Ovary (tissue), 10 donors: Measurements from ENCODE around the gene MAP4K4. TPM values are rescaled to one million over a fixed set of nuclear protein-coding genes. Genes with fewer than 3 reads are reported as not detected.

Experiments
- DNase-seq, 5 donors: peaks; one replicate each; pipeline ENCODE4 v3.0.0-alpha.2; 2019 to 2020
- H3K27ac ChIP-seq, 2 donors: fragments of 200-600 bp; one replicate each; pipeline versions ENCODE4 v1.5.1 to v1.8.0; 2019 to 2022
- H3K27me3 ChIP-seq: fragments of 200-600 bp; one replicate; pipeline ENCODE4 v1.8.0; 2022
- H3K36me3 ChIP-seq: fragments of 200-600 bp; sonication (generic); one replicate; pipeline ENCODE4 v1.5.1; 2019
- H3K4me1 ChIP-seq: one replicate; pipeline ENCODE4 v1.8.1; 2013; ENCODE audit warnings: mild to moderate bottlenecking, moderate library complexity; ENCODE audit not compliant: insufficient read depth
- H3K4me3 ChIP-seq: fragments of 200-600 bp; sonication (generic); one replicate; pipeline ENCODE4 v1.5.1; 2017
- H3K9me3 ChIP-seq, 2 donors: fragments of 200-600 bp in 1 of 2; sonication (generic) in 1 of 2; one replicate each; pipeline versions ENCODE4 v1.5.1 to v1.8.1; 2013 to 2019; ENCODE audit warnings: mild to moderate bottlenecking in 1 of 2, moderate library complexity in 1 of 2
- EP300 ChIP-seq: sonication (generic); formaldehyde crosslinking; IDR thresholded peaks from one replicate; pipeline ENCODE4 v1.6.1; 2017; ENCODE audit warnings: antibody characterized with exemption
- POLR2A ChIP-seq: fragments of 450-650 bp; IDR thresholded peaks from one replicate; pipeline ENCODE4 v1.6.1; 2017; ENCODE audit warnings: antibody characterized with exemption, mild to moderate bottlenecking, moderate library complexity
- WGBS, 3 donors: extraction: QIAGEN DNeasy Blood & Tissue Kit in 1 of 3; methylation state at CpG; one replicate each; pipeline versions ENCODE4 v1.1.5 to v1.1.7; 2013 to 2017; 5-methylcytosine and 5-hydroxymethylcytosine counted together
- intact Hi-C, 4 donors: fragments of 100-400 bp; cut with DNase I; formaldehyde crosslinking; loops; one replicate each; pipeline versions ENCODE4 v1.11.0 to v1.15.1; 2022 to 2023
- long read RNA-seq, 3 donors: library from polyadenylated mRNA in 2 of 3; unstranded in 2 of 3; transcript quantifications; one replicate each; pipeline ENCODE4 v2.0.0 and lab custom pipeline, GENCODE V29; 2021 to 2026
- polyA plus RNA-seq, 2 donors: library from polyadenylated mRNA; stranded (reverse); fragments of 200-250 nt in 1 of 2; fragments of 350-450 nt in 1 of 2; fragmentation: Illumina TruSeq in 1 of 2; extraction: RNeasy Lipid Tissue Mini Kit (QIAGEN cat#74804) in 1 of 2; gene quantifications; one replicate each; pipeline ENCODE4 v1.2.3, GENCODE V29; 2013 to 2014
- total RNA-seq, 7 donors: library from RNA; depleted of rRNA in 2 of 7; stranded (reverse); fragments of >200 nt in 2 of 7; fragmentation: NEBNext Ultra II Directional in 3 of 7; extraction: Animal tissue kit (Norgen Biotek cat#: 25700) in 3 of 7; gene quantifications; one replicate each; pipeline versions ENCODE4 v1.1.0 to v1.2.4, GENCODE V29; 2016 to 2023
- TF ChIP-seq, protein P1 (sequence below), 3 donors: fragments of 450-650 bp in 2 of 3; fragments of 200-600 bp in 1 of 3; IDR thresholded peaks; one replicate each; pipeline versions ENCODE4 v1.5.1 to v1.8.0; 2016 to 2022; ENCODE audit warnings: antibody characterized with exemption in 3 of 3, mild to moderate bottlenecking in 1 of 3
- donor health status: DM: no; HTN: no; CAD: no; lungs with moderate emphysema.
- donor health status: DM: no; HTN: no; CAD: no.
- donor health status: Bipolar disorder and iron deficiency.
- donor health status: DM: yes; HTN: yes; CAD: no.
- donor health status: DM: no; HTN: no; CAD: no.
- donor health status: DM: yes; HTN: yes; CAD: no.

Gene MAP4K4
- total RNA-seq, result 10 to 100 TPM; 38.4 to 60.9 (median 49.7) TPM
- 10 to 100 TPM; 23.9 to 55.5 TPM for polyA plus RNA-seq
- long read RNA-seq, donor 1, partial matches to known transcripts, result 3 of 21 reads
- long read RNA-seq, donor 1, other reads (novel, unspliced or antisense), result 18 of 21 reads
- long read RNA-seq, donor 2, partial matches to known transcripts, result 167 of 167 reads
- long read RNA-seq, donor 2, other reads (novel, unspliced or antisense), result 0 of 167 reads
- long read RNA-seq, donor 3, full-length matches to known transcripts, result 3 of 58 reads
- long read RNA-seq, donor 3, partial matches to known transcripts, result 6 of 58 reads
- long read RNA-seq, donor 3, other reads (novel, unspliced or antisense), result 49 of 58 reads

- intact Hi-C loops, result loop anchor here in 2 of 4 donors (5.0 to 10.0 kb wide), 2 partner anchors 137 to 280 kb away; no protein-coding TSS in a partner anchor
- peak; percentile 83 to 88 (median 86) for DNase-seq
- peak within 1 kb of the TSS; percentile 65 to 94 for H3K27ac ChIP-seq
- H3K36me3 ChIP-seq, result no peaks in the 10 kb centered on the region
- H3K9me3 ChIP-seq, result no peaks in the 10 kb centered on the region
- TF ChIP-seq EP300 (no peak), POLR2A (peak; percentile 46)
- TF ChIP-seq, protein P1, sequence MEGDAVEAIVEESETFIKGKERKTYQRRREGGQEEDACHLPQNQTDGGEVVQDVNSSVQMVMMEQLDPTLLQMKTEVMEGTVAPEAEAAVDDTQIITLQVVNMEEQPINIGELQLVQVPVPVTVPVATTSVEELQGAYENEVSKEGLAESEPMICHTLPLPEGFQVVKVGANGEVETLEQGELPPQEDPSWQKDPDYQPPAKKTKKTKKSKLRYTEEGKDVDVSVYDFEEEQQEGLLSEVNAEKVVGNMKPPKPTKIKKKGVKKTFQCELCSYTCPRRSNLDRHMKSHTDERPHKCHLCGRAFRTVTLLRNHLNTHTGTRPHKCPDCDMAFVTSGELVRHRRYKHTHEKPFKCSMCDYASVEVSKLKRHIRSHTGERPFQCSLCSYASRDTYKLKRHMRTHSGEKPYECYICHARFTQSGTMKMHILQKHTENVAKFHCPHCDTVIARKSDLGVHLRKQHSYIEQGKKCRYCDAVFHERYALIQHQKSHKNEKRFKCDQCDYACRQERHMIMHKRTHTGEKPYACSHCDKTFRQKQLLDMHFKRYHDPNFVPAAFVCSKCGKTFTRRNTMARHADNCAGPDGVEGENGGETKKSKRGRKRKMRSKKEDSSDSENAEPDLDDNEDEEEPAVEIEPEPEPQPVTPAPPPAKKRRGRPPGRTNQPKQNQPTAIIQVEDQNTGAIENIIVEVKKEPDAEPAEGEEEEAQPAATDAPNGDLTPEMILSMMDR (IDR thresholded peaks at IDR 0.05), result peak in 2 of 3 donors; percentile 23 to 36
- peaks cover 11% of the 10 kb centered on the region for H3K4me1 ChIP-seq
- no peaks in the 10 kb centered on the region for H3K27me3 ChIP-seq
- H3K4me3 ChIP-seq, result peak within 1 kb of the TSS; percentile 78
- 0 to 1% (median 0%) methylated on average over 100 to 129 of the region's 129 CpGs for WGBS, 3 donors
These were observed at the start of gene MAP4K4 for GRCh38 chr2:101697124-101698013. TSS of gene MAP4K4 (plus strand) at chr2:101697707. CDS start at chr2:101698081, 374 bp downstream.

DNA sequence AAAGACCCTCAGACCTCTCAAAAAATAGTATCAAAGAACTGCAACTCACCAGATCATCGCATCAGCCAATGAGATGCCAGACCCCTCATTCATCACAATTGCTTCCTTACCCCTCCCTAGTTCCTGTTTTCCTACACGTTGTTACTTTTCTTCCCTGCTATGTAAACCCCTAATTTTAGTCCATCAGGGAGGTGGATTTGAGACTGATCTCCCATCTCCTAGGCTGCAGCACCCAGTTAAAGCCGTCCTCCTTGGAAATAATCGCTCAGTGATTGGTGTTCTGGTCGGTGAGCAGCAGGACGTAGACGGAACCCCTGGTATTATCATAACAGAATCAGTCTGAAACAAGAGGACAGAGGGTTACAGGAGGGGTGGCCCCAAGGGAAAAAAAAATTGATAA is 44.0 kb upstream of the MAP4K4 start:
- H3K4me3 ChIP-seq, result no peak overlapping the region

GRCh38 chr2:101655702-101656422 is 41.6 kb upstream of the MAP4K4 start:
- Histone ChIP-seq H3K9me3 (no peaks in the 10 kb centered on the region), H3K27ac (no peak overlapping the region), H3K36me3 (no peaks in the 10 kb centered on the region), H3K4me1 (no peaks in the 10 kb centered on the region), H3K27me3 (no peaks in the 10 kb centered on the region), H3K4me3 (no peak overlapping the region)
- WGBS, 3 donors, result 53 to 63% (median 58%) methylated on average over 5 of the region's 5 CpGs
- intact Hi-C loops, result no loop called here
- TF ChIP-seq EP300 (no peak), POLR2A (no peak)
- TF ChIP-seq, protein P1 (IDR thresholded peaks at IDR 0.05), result no peak
- DNase-seq, result no peak

More for the DNA sequence above, 44.0 kb upstream of the MAP4K4 start:
- TF ChIP-seq POLR2A (no peak), EP300 (no peak)
- TF ChIP-seq, protein P1 (IDR thresholded peaks at IDR 0.05), result no peak
- Histone ChIP-seq H3K36me3 (no peaks in the 10 kb centered on the region), H3K4me1 (no peaks in the 10 kb centered on the region), H3K27ac (no peak overlapping the region), H3K27me3 (no peaks in the 10 kb centered on the region), H3K9me3 (no peaks in the 10 kb centered on the region)
- no peak for DNase-seq
- intact Hi-C loops, result no loop called here
- whole genome bisulfite sequencing, 3 donors, result 74 to 80% (median 80%) methylated on average over 7 of the region's 7 CpGs

GRCh38 chr2:101657787-101658186 is 39.7 kb upstream of the MAP4K4 start:
- Histone ChIP-seq H3K4me1 (no peaks in the 10 kb centered on the region), H3K4me3 (no peak overlapping the region), H3K36me3 (no peaks in the 10 kb centered on the region), H3K27ac (no peak overlapping the region), H3K9me3 (no peaks in the 10 kb centered on the region), H3K27me3 (no peaks in the 10 kb centered on the region)
- DNase-seq, result no peak
- TF ChIP-seq POLR2A (no peak), EP300 (no peak)
- TF ChIP-seq, protein P1 (IDR thresholded peaks at IDR 0.05), result no peak
- intact Hi-C loops, result no loop called here
- WGBS, 3 donors, result 88 to 93% (median 92%) methylated on average over 6 of the region's 6 CpGs
